Thyroid gland (tissue), 4 donors: Measurements from ENCODE around the gene LDLRAD4. TPM values are rescaled to one million over a fixed set of nuclear protein-coding genes. Genes with fewer than 3 reads are reported as not detected.

Experiments used
- DNase-seq, 2 donors: peaks; one replicate each; pipeline ENCODE4 v3.0.0-alpha.2; 2019
- H3K27ac ChIP-seq, 3 donors: fragments of 200-600 bp; sonication (generic); 1 replicate in 2 of 3; 2 replicates in 1 of 3; pipeline ENCODE4 v1.5.1; 2016 to 2019; ENCODE audit warnings: mild to moderate bottlenecking in 1 of 3, moderate library complexity in 1 of 3
- H3K27me3 ChIP-seq: fragments of 200-600 bp; sonication (generic); one replicate; pipeline ENCODE4 v1.5.1; 2019
- H3K36me3 ChIP-seq, 2 donors: fragments of 200-600 bp; sonication (generic); one replicate each; pipeline ENCODE4 v1.5.1; 2016 to 2019
- H3K4me1 ChIP-seq, 2 donors: fragments of 200-600 bp; sonication (generic); one replicate each; pipeline ENCODE4 v1.5.1; 2017 to 2019
- H3K4me3 ChIP-seq, 3 donors: fragments of 200-600 bp; sonication (generic); replicated peaks in 1 of 3; 1 replicate in 2 of 3; 2 replicates in 1 of 3; pipeline ENCODE4 v1.5.1; 2016; ENCODE audit warnings: mild to moderate bottlenecking in 1 of 3
- H3K9me3 ChIP-seq: fragments of 200-600 bp; sonication (generic); one replicate; pipeline ENCODE4 v1.5.1; 2017
- CTCF ChIP-seq, 6 experiments: fragments of 200-600 bp in 3 of 6; fragments of 450-650 bp in 3 of 6; sonication (generic) in 3 of 6; IDR thresholded peaks; one replicate each; pipeline ENCODE4 v1.5.1; 2016 to 2019; ENCODE audit warnings: antibody characterized with exemption in 6 of 6, mild to moderate bottlenecking in 2 of 6, inconsistent platforms in 1 of 6, moderate library complexity in 1 of 6
- POLR2A ChIP-seq, 2 donors: fragments of 450-650 bp; IDR thresholded peaks; one replicate each; pipeline ENCODE4 v1.6.1; 2017; ENCODE audit warnings: antibody characterized with exemption in 2 of 2, mild to moderate bottlenecking in 2 of 2, moderate library complexity in 1 of 2
- WGBS, 2 donors: methylation state at CpG; one replicate each; pipeline ENCODE4 v1.1.5; 2017; 5-methylcytosine and 5-hydroxymethylcytosine counted together
- intact Hi-C: fragments of 100-400 bp; cut with DNase I; formaldehyde crosslinking; loops from one replicate; pipeline ENCODE4 v1.15.1; 2023
- total RNA-seq, 4 donors: library from RNA; depleted of rRNA; stranded (reverse); fragments of >200 nt; gene quantifications; one replicate each; pipeline ENCODE4 v1.2.3, GENCODE V29; 2016

Gene LDLRAD4
- total RNA-seq, 4 donors from 2014 or later = 23.7 to 35.7 (median 29.7) TPM

- Histone ChIP-seq H3K4me3 (no peak overlapping the region), H3K27me3 (no peaks in the 10 kb centered on the region), H3K9me3 (no peaks in the 10 kb centered on the region), H3K36me3 (no peaks in the 10 kb centered on the region), H3K27ac (no peak overlapping the region), H3K4me1 (peaks cover 0 to 3% of the 10 kb centered on the region in 2 donors)
- TF ChIP-seq CTCF (IDR thresholded peaks at IDR 0.05) = no peak
- no peak for TF ChIP-seq POLR2A (IDR thresholded peaks at IDR 0.05)
- intact Hi-C loops = no loop called here
- no peak for DNase-seq
- WGBS, 2 donors = 94 to 97% methylated on average over 3 of the region's 3 CpGs
Measured at GRCh38 chr18:13587477-13587876, 368.9 kb downstream of the LDLRAD4 start.

GRCh38 chr18:13587937-13588336 is 369.4 kb downstream of the LDLRAD4 start:
- DNase-seq = no peak
- TF ChIP-seq POLR2A (IDR thresholded peaks at IDR 0.05) (no peak), CTCF (IDR thresholded peaks at IDR 0.05) (no peak)
- Histone ChIP-seq H3K4me1 (peaks cover 0 to 3% of the 10 kb centered on the region in 2 donors), H3K9me3 (no peaks in the 10 kb centered on the region), H3K4me3 (no peak overlapping the region), H3K27ac (no peak overlapping the region), H3K36me3 (no peaks in the 10 kb centered on the region), H3K27me3 (no peaks in the 10 kb centered on the region)
- intact Hi-C loops = no loop called here
- WGBS, 2 donors = 90 to 92% methylated on average over 3 of the region's 3 CpGs

GRCh38 chr18:13589316-13589715 is 370.8 kb downstream of the LDLRAD4 start:
- DNase-seq = no peak
- Histone ChIP-seq H3K27me3 (no peaks in the 10 kb centered on the region), H3K9me3 (no peaks in the 10 kb centered on the region), H3K27ac (no peak overlapping the region), H3K4me1 (peaks cover 0 to 3% of the 10 kb centered on the region in 2 donors), H3K36me3 (no peaks in the 10 kb centered on the region), H3K4me3 (no peak overlapping the region)
- TF ChIP-seq POLR2A (IDR thresholded peaks at IDR 0.05) (no peak), CTCF (IDR thresholded peaks at IDR 0.05) (no peak)
- intact Hi-C loops = no loop called here
- 89 to 99% methylated on average over 4 of the region's 4 CpGs for WGBS, 2 donors

GRCh38 chr18:13589943-13590342 is 371.4 kb downstream of the LDLRAD4 start:
- intact Hi-C loops = no loop called here
- no peak for TF ChIP-seq CTCF (IDR thresholded peaks at IDR 0.05)
- H3K9me3 ChIP-seq = no peaks in the 10 kb centered on the region
- no peaks in the 10 kb centered on the region for H3K36me3 ChIP-seq
- no peak for DNase-seq
- H3K27me3 ChIP-seq = no peaks in the 10 kb centered on the region
- 85 to 86% methylated on average over 9 of the region's 9 CpGs for WGBS, 2 donors
- no peak overlapping the region for H3K4me3 ChIP-seq
- peaks cover 0 to 3% of the 10 kb centered on the region in 2 donors for H3K4me1 ChIP-seq
- no peak overlapping the region for H3K27ac ChIP-seq

GRCh38 chr18:13592246-13592645 is 373.7 kb downstream of the LDLRAD4 start:
- Histone ChIP-seq H3K4me3 (no peak overlapping the region), H3K27ac (no peak overlapping the region), H3K36me3 (no peaks in the 10 kb centered on the region), H3K9me3 (no peaks in the 10 kb centered on the region), H3K4me1 (no peaks in the 10 kb centered on the region), H3K27me3 (no peaks in the 10 kb centered on the region)
- intact Hi-C loops = no loop called here
- TF ChIP-seq CTCF (IDR thresholded peaks at IDR 0.05) = no peak
- TF ChIP-seq POLR2A (IDR thresholded peaks at IDR 0.05) = no peak
- WGBS, 2 donors = 67 to 78% methylated on average over 3 of the region's 3 CpGs
- DNase-seq = no peak
